Activated CD4-positive, CD25-positive, alpha-beta regulatory T cell treated with anti-CD3 and anti-CD28 coated beads, Interleukin-2, amount 50 U/mL, for 16 hours (primary cell): ENCODE measurements around the gene GPC3.
"Not testable (repeated sequence)": the region's sequence is repeated elsewhere in the genome, so short reads cannot be mapped to it uniquely, and the experiment has no call there.

Source experiments
- DNase-seq: peaks from one replicate; pipeline ENCODE4 v3.0.0-alpha.2; 2020; ENCODE audit warnings: low read depth, low spot score

GPC3 gene

DNA sequence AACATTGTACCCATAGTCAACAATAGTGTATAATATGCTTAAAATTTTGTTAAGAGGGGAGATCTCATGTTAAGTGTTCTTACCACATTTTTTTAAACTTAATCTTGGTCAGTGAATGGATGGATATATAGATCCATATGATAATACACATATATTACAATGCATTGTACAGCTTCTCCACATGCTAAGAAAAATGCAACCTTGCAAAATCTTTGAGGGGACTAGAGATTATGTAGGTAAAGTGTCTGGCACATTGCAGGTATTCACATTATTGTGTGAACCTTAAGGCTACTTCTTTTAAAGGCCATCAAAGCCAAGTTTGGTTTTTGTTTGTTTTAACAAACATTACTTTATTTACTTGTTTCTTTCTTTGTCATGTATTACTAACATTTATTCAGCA, 10.4 kb upstream of the GPC3 start:
- DNase-seq = no peak

DNA sequence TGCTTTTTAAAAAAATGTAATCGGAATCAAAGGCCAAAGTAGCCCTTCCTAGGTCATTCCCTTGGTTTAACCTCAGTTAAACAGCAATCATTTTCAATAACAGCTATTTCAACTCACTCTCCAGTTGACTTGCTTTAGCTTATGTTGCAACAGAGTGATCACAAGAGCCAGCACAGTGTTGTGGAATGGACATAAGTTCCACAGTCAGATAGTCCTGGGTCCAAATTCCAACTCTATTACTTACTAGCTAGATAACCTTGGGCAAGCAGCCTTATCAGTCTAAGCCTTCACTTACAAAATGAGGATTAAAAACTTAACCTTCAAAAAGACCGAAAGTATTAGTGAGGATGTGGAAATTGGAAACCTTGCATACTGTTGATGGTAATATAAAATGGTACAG, 9.2 kb upstream of the GPC3 start:
- no peak for DNase-seq

DNA sequence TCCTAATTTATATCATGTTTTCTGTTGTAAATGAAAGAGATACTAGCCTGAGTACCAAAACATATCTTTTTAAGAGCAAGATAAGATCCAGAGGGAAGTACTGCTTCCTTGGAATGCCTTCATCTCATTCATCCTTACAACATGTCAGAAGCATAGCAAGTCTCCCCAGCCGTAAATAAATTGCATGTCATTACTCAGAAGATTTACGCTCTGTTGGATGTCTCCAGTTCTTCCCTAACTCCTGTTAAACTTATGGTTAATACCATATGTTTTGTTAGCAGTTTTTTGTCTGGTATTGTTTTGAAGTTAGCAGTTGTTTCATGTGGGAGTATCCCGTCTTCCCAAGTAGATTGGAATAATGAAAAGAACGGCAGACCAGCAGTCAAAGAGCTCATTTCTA, 7.5 kb upstream of the GPC3 start:
- no peak for DNase-seq

DNA sequence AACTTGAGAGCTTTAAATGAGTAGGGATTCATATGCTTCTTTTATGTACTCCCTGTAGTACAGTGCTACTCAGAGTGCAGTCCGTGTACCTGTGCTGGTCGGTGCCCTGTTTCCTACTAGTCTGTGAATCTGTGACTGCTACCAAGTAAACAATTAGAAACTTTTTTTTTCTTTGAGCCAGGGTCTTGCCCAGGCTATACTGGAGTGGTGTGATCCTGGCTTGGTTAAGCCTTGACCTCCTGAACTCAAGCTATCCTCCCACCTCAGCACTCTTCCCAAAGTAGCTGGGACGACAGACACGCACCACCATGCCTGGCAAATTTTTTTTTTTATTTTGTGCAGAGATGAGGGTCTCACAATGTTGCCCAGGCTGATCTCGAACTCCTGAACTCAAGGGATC, 6.4 kb upstream of the GPC3 start:
- no peak for DNase-seq

DNA sequence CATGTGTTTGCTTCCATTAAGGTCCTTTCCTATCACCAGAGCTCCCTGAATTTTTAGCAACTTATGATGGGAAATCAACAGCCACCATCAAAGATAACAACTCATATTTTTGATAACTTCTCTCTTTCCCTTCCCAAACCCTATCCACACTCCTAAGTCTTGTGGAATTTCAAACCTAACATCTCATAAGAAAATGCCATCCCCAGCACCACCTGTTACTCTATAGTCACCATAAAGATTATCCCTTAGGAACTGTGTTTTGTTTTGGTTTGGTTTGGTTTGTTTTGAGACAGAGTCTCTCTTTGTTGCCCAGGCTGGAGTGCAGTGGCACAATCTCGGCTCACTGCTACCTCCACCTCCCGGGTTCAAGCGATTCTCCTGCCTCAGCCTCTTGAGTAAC, 5.7 kb upstream of the GPC3 start:
- DNase-seq = not testable (repeated sequence)

DNA sequence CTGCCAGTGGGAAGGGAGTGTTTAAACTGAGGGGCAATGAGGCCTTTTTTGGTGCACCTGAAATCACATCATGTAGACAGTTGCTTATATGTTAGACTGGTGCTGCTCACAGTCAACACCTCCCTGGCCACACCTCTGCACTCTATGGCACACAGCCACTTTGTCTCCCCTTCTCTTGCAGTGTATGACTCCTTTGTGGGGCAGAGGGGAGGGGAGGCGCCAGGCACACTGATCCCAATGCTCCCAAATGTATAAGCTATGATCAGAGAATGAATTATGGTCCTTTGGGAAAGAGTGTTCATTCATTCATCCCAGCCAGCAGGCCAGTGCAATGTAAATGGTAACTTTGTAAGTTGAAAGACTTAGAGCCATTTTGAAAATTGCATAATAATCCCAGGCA, 4.6 kb upstream of the GPC3 start:
- no peak for DNase-seq

DNA sequence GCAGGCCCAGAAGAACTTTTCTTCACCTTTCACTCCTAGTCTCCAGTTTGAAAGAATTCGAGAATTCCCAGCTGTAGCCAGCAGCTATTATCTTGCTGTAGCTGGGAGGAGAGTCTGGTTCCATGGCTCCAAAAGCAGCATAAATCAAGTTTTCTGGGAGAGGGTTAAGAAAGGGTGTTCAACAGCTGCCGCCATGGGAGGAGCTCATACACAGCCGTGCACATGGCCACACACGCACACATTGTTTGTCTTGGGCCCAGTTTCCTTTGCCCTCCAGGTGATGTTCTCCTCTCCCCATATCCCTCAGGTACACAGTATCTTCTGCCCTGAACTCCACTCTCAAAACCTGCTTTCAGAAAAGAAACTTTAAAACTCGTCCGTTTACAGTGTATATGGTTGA, 4.1 kb upstream of the GPC3 start:
- no peak for DNase-seq

DNA sequence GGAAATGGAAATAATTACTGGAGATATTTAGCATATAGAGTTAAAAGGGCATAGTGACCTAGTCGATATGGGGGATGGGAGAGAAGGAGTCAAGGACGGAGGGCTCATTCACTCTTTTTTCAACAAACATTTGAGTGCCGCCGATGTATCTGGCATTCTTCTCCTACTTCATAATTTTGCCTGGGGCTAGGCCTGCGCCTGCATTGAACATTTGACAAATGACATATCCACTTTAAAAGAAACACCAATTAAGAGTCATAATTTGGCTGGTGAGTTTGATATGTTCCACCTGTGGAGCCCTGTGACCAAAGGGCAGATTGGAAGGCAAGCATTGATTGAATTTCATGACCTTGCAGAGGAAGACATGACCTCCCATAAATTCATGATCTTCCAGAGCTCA, 2.6 kb upstream of the GPC3 start:
- DNase-seq = no peak

DNA sequence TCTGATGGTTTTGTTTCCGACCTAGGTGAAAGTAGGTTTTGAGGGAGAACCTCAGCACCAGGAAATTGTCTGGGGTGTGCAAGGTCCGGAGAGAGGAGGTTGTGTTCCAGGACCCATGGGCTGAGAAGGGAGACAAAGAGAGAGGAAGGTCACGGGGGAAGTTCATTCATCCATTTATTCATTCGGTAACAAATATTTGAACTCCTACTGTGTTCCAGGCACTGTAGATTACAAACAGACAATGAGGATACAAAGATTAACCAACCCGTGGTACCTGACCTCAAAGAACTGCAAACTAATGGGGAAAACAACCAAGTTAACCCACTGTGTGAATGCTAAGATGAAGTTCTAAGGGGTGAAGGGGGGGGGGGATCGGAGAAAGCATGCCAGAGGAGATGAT, 1.8 kb upstream of the GPC3 start:
- no peak for DNase-seq

DNA sequence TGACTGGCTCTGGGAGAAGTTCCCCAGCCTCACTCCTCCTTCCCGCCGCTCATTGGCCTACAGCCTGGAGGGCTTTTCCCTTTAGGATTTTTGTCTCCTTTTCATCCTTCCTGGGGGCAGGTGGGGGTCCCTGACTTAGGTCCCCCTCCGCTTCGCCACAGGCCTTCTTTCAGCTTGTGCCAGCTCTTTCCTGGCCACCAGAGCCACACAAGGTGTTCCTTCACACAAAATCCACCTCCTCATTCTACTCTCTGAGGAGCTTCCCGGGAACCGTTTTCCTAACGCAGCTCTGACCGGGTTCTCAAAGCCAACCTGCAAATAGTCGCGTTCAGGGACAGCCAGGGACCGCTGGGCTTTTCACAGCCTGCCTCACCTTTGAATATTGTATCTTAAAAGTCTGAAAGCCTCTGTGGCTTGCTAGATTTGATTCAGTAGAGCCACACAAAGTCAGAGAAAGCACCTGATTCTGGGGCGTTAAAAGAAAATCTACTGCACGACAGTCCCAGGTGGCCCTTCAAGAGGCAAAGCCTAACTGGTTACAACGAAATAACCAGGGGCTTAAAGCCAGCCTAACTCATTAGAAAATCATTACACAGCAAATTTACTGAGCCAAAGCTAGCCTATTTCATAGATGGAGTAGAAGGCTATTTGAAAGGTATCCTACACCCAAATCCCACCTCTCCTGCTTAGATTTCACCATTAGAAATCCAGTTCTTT, 731 bp upstream of the GPC3 start:
- DNase-seq = no peak

DNA sequence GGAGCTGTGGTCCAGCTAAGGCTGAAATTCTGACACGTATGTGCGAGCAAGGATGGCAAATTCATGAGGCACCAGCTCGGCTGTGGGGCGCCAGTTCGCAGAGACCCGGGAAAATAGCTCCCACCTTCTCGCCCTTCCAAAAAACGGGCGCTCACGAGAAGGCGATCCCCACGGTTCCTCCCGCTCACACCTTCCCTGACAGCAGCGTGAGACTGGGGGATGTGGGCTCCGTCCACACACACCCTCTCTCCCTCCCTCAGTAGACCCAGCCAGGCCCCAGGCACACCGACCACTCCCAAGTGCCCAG, 584 bp downstream of the GPC3 start:
- DNase-seq = no peak

DNA sequence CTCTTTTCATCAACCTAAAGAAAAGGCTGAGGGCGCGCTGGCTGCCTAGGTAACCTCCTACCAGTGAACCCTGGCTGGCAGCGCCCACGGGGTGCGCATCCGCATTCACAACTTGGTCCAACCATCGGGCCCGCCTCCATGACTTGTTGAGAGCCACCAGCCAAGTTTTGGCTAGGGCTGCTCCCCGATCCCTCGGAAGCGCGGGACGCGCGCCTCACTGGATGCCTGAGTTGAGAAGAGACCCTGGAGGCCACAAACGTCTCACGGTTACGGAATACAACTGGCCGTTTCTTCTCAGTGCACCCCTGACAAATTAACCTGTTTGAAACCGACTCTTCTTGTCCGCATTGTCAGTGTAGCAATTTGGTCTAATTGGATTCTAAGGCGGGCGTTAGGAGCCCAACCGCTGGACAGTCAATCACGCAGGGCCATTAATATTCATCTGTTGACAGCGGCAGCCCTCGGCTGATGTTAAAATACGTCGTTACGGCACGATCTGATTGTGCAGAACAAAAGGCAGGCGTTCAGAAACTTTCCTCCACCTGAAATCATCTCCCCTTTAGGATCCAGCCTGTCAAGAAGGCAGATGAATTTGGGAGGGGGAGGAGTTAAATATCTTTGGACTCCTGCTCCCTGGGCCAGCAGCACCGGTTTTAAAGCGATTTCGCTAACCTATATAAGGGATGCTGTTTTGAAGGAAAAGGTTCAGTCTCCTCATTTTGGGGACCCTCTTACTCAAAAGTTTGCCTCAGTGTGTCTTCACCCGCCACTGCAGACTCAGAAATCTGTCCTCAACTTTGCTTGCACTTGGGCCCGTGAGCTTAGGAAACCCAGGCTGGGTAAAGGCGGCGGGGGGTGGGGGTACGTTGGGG, 1.2 kb downstream of the GPC3 start:
- no peak for DNase-seq

DNA sequence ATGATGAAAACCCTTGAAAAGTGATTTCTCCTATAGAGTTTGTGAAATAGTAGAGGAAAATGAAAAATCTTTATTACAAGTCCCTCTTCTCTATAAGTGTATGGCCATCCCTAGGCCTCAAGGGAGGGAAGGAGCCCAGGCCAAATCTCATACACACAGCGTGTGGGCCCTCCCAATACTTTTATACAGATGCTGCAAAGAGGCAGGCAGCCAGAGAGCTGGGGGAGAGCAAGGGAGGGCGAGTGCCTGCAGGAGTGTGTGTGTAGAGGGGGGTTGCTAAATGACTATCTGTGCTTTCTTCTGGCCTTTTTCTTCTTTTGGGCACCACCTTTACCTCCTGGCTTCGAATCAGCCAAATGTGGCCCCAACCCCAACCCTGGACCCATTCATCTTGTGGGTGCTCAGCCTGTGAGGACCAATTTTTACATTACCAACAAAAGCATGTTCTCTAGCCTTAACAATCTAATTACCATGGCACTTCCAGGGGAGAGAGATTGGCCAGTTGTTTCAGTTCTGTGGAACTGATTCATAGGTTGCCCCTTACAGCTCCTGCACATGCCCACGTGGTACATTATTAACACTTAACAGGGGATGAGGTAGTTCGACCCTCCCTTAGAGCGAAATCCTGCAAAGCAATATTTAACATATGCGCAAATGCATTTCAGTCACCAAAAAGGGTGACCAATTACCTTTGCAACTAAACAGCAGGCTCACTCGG, 2.0 kb downstream of the GPC3 start:
- DNase-seq = no peak

DNA sequence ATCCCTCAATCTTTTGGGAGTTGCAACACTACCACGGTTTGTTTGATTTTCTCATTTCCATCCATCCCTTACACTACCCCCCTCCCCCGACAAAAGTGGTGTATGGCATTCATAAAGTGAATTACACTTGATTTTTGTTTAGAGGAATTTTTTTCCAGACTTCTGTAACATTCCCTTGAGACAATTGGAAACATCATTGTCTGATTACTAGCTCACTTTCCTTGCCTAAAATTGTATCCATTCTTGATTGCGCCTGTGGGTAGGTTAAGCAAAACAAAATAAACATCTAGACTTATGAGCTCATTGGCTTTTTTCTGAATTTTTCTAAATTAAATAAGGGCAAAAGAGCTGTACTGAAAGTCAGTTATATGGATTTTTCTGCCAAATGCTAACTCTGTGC, 3.5 kb downstream of the GPC3 start:
- no peak for DNase-seq

DNA sequence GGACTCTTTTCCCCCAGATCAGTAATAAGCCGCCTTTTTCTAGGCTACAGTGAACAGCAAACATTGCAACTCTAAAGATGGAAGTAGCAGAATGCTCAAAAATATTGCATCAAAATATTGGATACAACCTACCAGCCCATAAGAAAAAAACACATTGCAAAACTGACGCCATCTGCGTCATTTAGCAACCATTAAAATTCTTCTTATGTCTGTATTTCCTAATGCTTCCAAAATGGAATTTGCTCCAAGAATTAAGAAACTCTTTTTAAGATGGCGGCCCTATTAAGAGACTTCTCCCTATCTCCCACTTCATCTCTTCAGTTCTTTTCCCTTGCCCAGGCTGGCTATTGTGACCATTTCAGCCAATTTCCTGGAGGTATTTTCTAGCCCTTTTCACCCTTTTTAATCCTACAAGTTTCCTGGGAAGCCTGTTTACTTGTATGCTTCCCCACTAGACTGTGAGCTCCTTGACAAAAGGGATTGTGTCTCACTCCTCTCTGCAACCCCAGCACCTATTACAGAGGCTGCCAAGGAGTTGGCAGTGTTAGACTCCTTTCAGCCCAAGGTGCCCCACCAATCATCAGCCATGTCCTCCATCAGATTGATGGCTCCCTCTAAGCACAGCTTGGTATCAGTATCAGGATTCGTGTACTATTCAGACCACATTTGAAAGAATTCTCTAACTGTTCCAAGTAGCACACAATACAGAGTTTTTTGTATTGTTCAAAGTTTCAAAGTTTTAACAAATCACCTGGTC, 4.4 kb downstream of the GPC3 start:
- DNase-seq = no peak

DNA sequence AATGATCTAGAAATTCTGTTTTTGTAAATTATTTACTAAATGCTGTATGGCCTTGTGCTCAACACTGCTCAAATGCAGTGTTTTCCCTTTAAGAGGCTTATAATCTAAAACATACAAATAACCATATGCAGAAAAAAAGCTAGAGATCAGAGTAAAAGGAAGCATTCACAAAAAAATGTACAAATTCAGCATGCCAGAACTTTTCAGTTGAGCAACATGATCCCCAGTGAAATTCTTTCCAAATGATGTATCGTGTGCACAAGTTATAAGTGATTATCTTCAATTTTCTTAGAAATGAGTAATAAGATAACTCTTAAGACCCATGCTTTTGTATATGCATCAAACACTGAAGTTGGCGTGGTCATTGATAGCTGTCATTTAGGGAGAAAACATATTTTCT, 5.0 kb downstream of the GPC3 start:
- no peak for DNase-seq

DNA sequence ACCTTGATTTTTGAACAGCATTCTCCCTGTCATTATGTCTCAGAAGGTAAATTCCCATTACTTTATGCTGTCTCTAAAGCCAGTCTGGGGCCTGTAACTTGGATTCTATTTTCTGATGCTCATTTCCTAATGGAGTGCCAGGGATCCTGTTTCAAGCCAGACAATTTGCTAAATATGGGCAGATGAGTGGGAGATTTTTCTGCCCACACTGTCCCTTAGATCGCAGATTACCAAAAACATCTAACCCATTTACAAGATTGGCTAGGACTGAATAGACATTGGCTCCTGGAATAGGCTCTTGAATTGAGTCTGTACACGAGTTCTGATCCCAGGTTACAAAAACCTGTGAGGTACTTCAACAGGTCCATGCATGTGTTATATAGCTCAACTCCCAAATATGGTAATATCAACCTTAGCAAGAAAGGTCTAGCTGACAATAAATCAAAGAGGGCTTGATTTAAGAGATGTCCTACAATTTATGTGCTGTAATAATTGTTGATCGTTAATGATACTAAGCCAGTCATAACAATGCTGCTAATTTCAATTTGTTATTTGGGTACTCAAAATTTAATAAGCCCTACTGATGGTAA, 5.7 kb downstream of the GPC3 start:
- no peak for DNase-seq

DNA sequence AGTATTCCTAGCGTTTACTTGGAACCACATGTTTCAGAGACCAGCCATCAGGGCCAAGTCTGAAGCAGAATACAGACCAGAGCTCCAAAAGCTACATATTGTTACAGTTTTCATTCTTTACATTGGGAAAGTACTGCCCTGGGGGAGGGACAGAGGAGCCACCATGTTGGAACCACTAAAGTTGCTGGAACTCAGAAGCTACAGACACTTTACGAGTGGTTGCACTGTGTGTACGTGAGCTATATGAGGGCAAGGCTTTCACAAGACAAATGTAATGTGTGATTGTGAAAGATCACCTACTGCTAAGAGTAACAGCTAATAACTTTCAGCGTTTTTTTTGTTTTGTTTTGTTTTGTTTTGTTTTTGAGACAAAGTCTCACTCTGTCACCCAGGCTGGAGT, 11.7 kb downstream of the GPC3 start:
- no peak for DNase-seq

DNA sequence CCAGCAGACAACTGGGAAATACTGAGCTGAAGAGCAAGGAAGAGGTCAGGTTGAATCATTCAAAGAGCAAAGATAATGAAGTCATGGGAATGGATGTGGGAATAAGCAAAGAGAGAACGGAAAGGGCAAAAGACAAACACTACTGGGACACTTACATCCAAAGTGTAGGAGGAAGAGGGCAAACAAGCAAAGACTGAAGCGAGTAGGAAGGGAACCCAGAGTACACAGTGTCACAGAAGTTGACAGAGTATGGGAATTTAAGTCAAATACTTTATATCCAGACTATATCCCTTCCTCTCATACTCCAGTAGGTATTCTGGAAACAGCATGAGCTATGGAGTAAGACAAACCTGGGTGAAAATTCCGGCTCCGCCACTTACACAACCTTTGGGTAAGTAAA, 12.5 kb downstream of the GPC3 start:
- no peak for DNase-seq

DNA sequence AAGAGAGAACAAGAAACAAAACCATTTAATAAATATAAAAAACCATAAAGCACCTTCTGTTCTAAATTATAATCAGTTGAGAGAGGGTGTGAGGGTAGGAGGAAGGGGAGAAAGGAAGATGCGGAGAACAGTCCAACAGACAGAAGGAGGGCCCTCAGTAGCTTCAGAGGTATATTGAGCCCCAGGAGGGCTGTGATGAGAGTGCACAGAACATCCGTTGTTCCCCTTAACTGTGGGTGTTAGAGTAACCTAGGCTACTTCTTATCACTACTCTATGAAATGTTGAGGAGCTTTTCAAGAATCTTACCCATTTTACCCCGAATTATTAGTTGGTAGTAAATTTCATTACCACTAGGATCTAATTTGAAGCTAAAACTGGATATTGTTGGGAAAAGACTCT, 13.8 kb downstream of the GPC3 start:
- DNase-seq = no peak

DNA sequence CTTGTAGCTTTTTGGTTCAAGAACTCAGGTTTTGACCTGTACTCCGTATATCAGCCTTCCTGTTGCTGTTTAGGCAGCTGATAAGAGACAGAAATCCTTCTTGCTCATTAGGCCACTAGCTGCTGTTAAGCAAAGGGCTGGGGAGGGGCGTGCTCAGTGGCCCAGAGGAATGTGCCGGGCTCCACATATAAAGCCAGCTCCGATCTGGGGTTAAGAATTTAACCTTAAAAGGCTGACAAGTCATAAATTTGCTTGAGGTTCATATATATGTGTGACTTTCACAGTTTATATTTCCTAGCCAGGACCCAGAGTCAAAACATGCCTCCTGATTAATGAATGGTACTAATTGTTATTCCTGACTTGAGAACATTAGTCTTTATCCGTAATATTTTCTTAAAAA, 15.3 kb downstream of the GPC3 start:
- no peak for DNase-seq

DNA sequence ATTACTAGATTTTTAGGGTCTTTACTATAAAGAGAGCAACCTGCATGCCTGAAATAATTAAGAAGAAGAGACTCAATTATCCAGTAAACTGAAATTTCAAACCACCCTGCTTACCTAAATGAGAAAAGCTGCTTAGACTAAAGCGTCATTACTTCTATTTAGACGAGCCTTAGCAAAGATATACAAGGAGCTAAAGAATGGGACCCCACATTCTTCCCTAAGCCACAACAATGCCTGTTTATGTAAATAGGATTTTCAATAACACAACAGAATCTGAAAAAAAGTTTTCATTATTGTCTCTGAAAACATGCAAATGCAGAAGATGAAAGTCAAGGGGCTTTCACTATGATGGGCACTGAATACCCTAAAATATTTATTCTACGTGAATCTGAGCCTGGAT, 16.2 kb downstream of the GPC3 start:
- no peak for DNase-seq
